Ishikawa (cell line): ENCODE measurements around the gene TRPM2.

Experiments used
- CEBPB ChIP-seq: IDR thresholded peaks from 2 replicates; pipeline ENCODE4 v1.6.1; 2012
- CREB1 ChIP-seq: IDR thresholded peaks from 2 replicates; pipeline ENCODE4 v1.6.1; 2012; ENCODE audit warnings: low read depth
- EGR1 ChIP-seq: IDR thresholded peaks from 2 replicates; pipeline ENCODE4 v1.6.1; 2012
- EP300 ChIP-seq: IDR thresholded peaks from 2 replicates; pipeline ENCODE4 v1.6.1; 2012; ENCODE audit warnings: borderline replicate concordance
- FOXM1 ChIP-seq: IDR thresholded peaks from 2 replicates; pipeline ENCODE4 v1.6.1; 2012; ENCODE audit warnings: low read depth, borderline replicate concordance
- NFIC ChIP-seq: IDR thresholded peaks from 2 replicates; pipeline ENCODE4 v1.6.1; 2012
- RAD21 ChIP-seq: IDR thresholded peaks from 2 replicates; pipeline ENCODE4 v1.6.1; 2012; ENCODE audit warnings: low read depth
- TAF1 ChIP-seq: IDR thresholded peaks from 2 replicates; pipeline ENCODE4 v1.6.1; 2012; ENCODE audit warnings: low read depth, mild to moderate bottlenecking
- TCF12 ChIP-seq: IDR thresholded peaks from 2 replicates; pipeline ENCODE4 v1.6.1; 2012; ENCODE audit warnings: low read depth
- TEAD4 ChIP-seq: IDR thresholded peaks from 2 replicates; pipeline ENCODE4 v1.6.1; 2012
- YY1 ChIP-seq: IDR thresholded peaks from 2 replicates; pipeline ENCODE4 v1.6.1; 2012; ENCODE audit warnings: low read depth
- ZBTB7A ChIP-seq: IDR thresholded peaks from 2 replicates; pipeline ENCODE4 v1.6.1; 2012; ENCODE audit warnings: low read depth
- TF ChIP-seq, protein P1 (sequence below): IDR thresholded peaks from 2 replicates; pipeline ENCODE4 v1.6.1; 2012
- TF ChIP-seq, protein P2 (sequence below): IDR thresholded peaks from 2 replicates; pipeline ENCODE4 v1.6.1; 2012
- TF ChIP-seq, protein P3 (sequence below): IDR thresholded peaks from 2 replicates; pipeline ENCODE4 v1.6.1; 2012; ENCODE audit warnings: low read depth, mild to moderate bottlenecking

TRPM2 gene

DNA sequence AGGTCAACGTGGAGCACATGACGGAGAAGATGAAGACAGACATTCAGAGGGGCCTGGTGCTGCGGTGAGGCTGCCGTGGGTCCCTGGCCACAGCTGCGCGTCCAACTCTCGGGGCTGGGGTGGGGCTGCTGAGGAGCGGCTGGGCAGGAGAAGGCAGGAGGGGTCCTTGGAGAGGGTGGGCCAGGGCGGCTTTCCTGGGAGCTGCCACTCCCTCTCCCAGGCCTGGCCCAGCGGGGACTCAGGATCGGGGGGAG lies 28.6 kb upstream of the TRPM2 start:
- TF ChIP-seq, protein P1, sequence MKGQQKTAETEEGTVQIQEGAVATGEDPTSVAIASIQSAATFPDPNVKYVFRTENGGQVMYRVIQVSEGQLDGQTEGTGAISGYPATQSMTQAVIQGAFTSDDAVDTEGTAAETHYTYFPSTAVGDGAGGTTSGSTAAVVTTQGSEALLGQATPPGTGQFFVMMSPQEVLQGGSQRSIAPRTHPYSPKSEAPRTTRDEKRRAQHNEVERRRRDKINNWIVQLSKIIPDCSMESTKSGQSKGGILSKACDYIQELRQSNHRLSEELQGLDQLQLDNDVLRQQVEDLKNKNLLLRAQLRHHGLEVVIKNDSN: no peak
- no peak for TF ChIP-seq NFIC

DNA sequence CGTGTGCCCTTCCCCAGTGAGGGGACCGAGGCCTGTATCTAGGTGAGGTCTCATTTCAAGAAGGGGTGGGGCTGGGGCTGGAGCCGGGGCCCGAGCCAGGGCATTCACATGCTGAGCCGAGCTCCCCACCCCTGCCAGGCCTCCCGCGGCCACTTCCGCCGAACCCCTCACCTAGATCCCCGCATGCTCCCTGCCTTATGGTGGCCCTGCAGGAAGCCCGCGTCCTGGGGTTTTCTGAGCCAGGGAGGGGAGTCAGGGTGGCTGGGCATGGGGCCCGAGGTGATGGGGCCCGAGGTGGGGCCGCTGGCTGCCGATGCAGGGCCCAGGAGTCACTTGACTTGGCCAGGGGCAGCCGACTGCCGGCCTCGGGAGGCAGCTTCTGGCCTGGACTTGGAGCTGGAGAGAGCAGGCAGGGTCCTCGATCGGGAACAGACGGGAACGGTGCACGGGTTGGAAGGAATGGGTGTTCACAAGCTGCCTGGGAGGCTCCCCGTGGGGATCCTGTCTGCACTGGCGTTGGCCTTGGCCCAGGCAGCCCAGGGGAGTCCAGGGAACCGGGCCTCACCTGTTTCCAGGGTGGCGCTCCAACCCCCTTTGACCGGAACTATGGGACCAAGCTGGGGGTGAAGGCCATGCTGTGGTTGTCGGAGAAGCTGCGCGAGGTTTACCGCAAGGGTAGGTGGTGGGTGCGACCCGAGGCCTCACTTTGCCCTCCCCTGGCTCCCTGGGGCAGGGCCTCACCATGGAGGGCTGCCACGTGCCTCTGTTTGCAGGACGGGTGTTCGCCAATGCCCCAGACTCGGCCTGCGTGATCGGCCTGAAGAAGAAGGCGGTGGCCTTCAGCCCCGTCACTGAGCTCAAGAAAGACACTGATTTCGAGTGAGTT lies 27.8 kb upstream of the TRPM2 start:
- TF ChIP-seq NFIC: no peak
- no peak for TF ChIP-seq CEBPB
- TF ChIP-seq FOXM1: no peak
- TF ChIP-seq TAF1: no peak
- no peak for TF ChIP-seq EGR1
- TF ChIP-seq ZBTB7A: no peak
- TF ChIP-seq, protein P1: no peak
- TF ChIP-seq, protein P2, sequence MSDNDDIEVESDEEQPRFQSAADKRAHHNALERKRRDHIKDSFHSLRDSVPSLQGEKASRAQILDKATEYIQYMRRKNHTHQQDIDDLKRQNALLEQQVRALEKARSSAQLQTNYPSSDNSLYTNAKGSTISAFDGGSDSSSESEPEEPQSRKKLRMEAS: no peak
- TF ChIP-seq TEAD4: no peak
- TF ChIP-seq CREB1: no peak
- TF ChIP-seq EP300: no peak
- no peak for TF ChIP-seq YY1
- no peak for TF ChIP-seq RAD21
- TF ChIP-seq TCF12: no peak
- TF ChIP-seq, protein P3, sequence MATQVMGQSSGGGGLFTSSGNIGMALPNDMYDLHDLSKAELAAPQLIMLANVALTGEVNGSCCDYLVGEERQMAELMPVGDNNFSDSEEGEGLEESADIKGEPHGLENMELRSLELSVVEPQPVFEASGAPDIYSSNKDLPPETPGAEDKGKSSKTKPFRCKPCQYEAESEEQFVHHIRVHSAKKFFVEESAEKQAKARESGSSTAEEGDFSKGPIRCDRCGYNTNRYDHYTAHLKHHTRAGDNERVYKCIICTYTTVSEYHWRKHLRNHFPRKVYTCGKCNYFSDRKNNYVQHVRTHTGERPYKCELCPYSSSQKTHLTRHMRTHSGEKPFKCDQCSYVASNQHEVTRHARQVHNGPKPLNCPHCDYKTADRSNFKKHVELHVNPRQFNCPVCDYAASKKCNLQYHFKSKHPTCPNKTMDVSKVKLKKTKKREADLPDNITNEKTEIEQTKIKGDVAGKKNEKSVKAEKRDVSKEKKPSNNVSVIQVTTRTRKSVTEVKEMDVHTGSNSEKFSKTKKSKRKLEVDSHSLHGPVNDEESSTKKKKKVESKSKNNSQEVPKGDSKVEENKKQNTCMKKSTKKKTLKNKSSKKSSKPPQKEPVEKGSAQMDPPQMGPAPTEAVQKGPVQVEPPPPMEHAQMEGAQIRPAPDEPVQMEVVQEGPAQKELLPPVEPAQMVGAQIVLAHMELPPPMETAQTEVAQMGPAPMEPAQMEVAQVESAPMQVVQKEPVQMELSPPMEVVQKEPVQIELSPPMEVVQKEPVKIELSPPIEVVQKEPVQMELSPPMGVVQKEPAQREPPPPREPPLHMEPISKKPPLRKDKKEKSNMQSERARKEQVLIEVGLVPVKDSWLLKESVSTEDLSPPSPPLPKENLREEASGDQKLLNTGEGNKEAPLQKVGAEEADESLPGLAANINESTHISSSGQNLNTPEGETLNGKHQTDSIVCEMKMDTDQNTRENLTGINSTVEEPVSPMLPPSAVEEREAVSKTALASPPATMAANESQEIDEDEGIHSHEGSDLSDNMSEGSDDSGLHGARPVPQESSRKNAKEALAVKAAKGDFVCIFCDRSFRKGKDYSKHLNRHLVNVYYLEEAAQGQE: no peak

DNA sequence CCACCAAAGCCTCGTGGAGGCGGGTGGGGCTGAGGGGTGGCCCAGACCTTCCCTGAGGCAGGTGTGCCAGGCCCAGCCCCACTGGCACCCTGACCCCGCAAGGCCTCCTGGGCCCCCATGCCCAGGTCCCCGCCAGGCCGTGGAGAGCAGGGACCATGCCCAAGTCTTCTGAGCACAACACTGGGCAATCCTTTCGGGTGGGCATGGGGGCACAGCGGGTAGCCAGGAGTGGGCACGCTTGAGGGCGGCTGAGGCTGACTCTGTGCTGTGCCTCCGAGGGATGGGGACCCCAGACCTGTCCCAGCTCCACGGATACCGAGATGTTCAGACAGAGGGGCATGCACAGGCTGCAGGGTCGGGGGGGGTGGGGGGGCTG lies 27.2 kb upstream of the TRPM2 start:
- TF ChIP-seq FOXM1 (no peak), CEBPB (no peak), EP300 (no peak), TAF1 (no peak), EGR1 (no peak), RAD21 (no peak), YY1 (no peak), NFIC (no peak), TCF12 (no peak), ZBTB7A (no peak), TEAD4 (no peak), CREB1 (no peak)
- TF ChIP-seq, protein P2: no peak
- TF ChIP-seq, protein P3: no peak
- TF ChIP-seq, protein P1: no peak

DNA sequence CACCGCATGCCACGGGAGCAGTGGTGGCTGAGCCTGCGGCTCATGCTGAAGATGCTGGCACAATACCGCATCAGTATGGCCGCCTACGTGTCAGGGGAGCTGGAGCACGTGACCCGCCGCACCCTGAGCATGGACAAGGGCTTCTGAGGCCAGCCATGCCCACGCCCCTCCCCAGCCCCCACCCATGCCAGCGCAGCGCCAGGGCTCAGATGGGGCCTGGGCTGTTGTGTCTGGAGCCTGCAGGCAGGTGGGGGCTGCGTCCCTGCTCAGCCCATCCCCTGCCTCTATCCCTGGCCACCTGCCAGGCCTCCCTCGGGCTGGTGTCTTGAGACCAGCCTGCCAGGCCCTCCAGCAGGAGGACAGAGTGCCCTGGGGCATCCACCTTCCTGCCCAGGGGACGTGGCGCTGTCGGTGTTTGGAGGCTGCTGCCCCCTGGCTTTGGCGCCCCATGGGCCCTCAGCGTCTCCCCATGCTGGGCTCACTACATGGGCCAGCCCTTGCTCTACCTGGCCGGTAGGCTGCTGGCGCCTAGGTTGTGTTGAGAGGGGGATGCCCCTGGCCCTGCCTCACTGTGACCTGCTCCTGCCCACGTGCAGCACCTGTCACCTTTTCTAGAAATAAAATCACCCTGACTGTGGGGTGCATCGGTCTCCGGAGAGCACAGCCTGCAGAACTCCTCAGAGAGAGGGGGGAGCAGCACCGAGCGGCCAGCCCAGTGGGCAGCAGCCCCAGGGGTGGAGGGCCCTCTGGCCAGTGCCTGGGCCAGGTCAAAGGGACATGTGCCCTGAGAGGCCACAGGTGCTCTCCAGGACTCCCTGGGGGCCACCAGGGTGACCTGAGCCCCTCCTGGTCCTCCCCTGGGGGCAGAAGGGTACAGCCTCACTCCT lies 26.5 kb upstream of the TRPM2 start:
- TF ChIP-seq RAD21 (no peak), TCF12 (no peak), CEBPB (no peak), TAF1 (no peak), EP300 (no peak), FOXM1 (no peak), CREB1 (no peak), TEAD4 (no peak), YY1 (no peak), EGR1 (no peak), ZBTB7A (no peak), NFIC (no peak)
- TF ChIP-seq, protein P1: no peak
- TF ChIP-seq, protein P3: no peak
- TF ChIP-seq, protein P2: no peak
